Calu3 (cell line): Measurements from ENCODE around the gene CHD5. TPM values are rescaled to one million over a fixed set of nuclear protein-coding genes. Genes with fewer than 3 reads are reported as not detected.

Experiments used
- BruUV-seq: library from RNA; stranded (reverse); fragments of 400-500 nt; replicated peaks from 2 replicates; lab custom pipeline; 2021; lab: Mats Ljungman, UMichigan
- CTCF ChIA-PET: fragments of 300-600 bp; sonication (Branson Sonifier 250); formaldehyde crosslinking; loops from one replicate; lab custom pipeline; 2022; ENCODE audit warnings: antibody characterized with exemption; lab: Charles Lee
- DNase-seq: peaks from one replicate; pipeline ENCODE4 v3.0.0; 2022
- H3K27ac Mint-ChIP-seq: one replicate; pipeline ENCODE4 v1.8.0; 2022; ENCODE audit warnings: mixed read lengths; ENCODE audit not compliant: unreplicated experiment
- H3K27me3 Mint-ChIP-seq: one replicate; pipeline ENCODE4 v1.8.0; 2022; ENCODE audit warnings: mixed read lengths; ENCODE audit not compliant: unreplicated experiment
- H3K36me3 Mint-ChIP-seq: one replicate; pipeline ENCODE4 v1.8.0; 2022; ENCODE audit warnings: mild to moderate bottlenecking, moderate library complexity, mixed read lengths; ENCODE audit not compliant: insufficient read depth, unreplicated experiment
- H3K4me1 Mint-ChIP-seq: one replicate; pipeline ENCODE4 v1.8.0; 2022; ENCODE audit warnings: mild to moderate bottlenecking, low read depth, mixed read lengths; ENCODE audit not compliant: unreplicated experiment
- H3K4me3 Mint-ChIP-seq: one replicate; pipeline ENCODE4 v1.8.0; 2022; ENCODE audit warnings: mild to moderate bottlenecking, low read depth, moderate library complexity, mixed read lengths; ENCODE audit not compliant: unreplicated experiment
- H3K9me3 Mint-ChIP-seq: one replicate; pipeline ENCODE4 v1.8.0; 2022; ENCODE audit warnings: low read depth, mixed read lengths; ENCODE audit not compliant: unreplicated experiment
- CTCF ChIP-seq: fragments of 200-600 bp; IDR thresholded peaks from one replicate; pipeline ENCODE4 v1.8.0; 2022; ENCODE audit warnings: antibody characterized with exemption; ENCODE audit not compliant: unreplicated experiment
- intact Hi-C: fragments of 100-400 bp; cut with micrococcal nuclease; formaldehyde crosslinking; loops from one replicate; pipeline ENCODE4 v1.10.0; 2022; ENCODE audit not compliant: unreplicated experiment
- total RNA-seq: library from RNA; stranded (reverse); gene quantifications from 2 replicates; pipeline ENCODE4 v1.2.3, GENCODE V29; 2022

CHD5 gene
- total RNA-seq, 1 experiment from 2014 or later = 0.28 TPM

- intact Hi-C loops = no loop called here
Measured at GRCh38 chr1:6126028-6126427, 54.1 kb downstream of the CHD5 start.

GRCh38 chr1:6125366-6125765 is 54.8 kb downstream of the CHD5 start:
- Mint-ChIP-seq H3K27me3 (peaks cover 34% of the 10 kb centered on the region), H3K9me3 (no peaks in the 10 kb centered on the region), H3K36me3 (peaks cover 5% of the 10 kb centered on the region), H3K4me1 (peaks cover 7% of the 10 kb centered on the region), H3K4me3 (no peak overlapping the region), H3K27ac (no peak overlapping the region)
- intact Hi-C loops = no loop called here
- CTCF ChIA-PET = no interaction called here
- TF ChIP-seq CTCF = no peak
- no peak for DNase-seq
- BruUV-seq = no TSS peak

More at GRCh38 chr1:6126028-6126427, 54.1 kb downstream of the CHD5 start:
- Mint-ChIP-seq H3K4me1 (peaks cover 7% of the 10 kb centered on the region), H3K36me3 (peaks cover 5% of the 10 kb centered on the region), H3K4me3 (no peak overlapping the region), H3K27me3 (peaks cover 40% of the 10 kb centered on the region), H3K27ac (no peak overlapping the region), H3K9me3 (no peaks in the 10 kb centered on the region)
- CTCF ChIA-PET = no interaction called here
- TF ChIP-seq CTCF = no peak
- no TSS peak for BruUV-seq
- DNase-seq = no peak

- no TSS peak for BruUV-seq
- no peak for DNase-seq
- Mint-ChIP-seq H3K27me3 (peaks cover 29% of the 10 kb centered on the region), H3K4me1 (peaks cover 7% of the 10 kb centered on the region), H3K27ac (no peak overlapping the region), H3K36me3 (peaks cover 5% of the 10 kb centered on the region), H3K4me3 (no peak overlapping the region), H3K9me3 (no peaks in the 10 kb centered on the region)
- intact Hi-C loops = no loop called here
- CTCF ChIA-PET = no interaction called here
- TF ChIP-seq CTCF = no peak
Measured at GRCh38 chr1:6124746-6125365, 55.3 kb downstream of the CHD5 start.

- Mint-ChIP-seq H3K36me3 (peaks cover 5% of the 10 kb centered on the region), H3K27me3 (peaks cover 25% of the 10 kb centered on the region), H3K9me3 (no peaks in the 10 kb centered on the region), H3K4me1 (peaks cover 7% of the 10 kb centered on the region), H3K27ac (no peak overlapping the region), H3K4me3 (no peak overlapping the region)
- no TSS peak for BruUV-seq
- intact Hi-C loops = no loop called here
- DNase-seq = no peak
- CTCF ChIA-PET = no interaction called here
- no peak for TF ChIP-seq CTCF
Measured at GRCh38 chr1:6124341-6124740, 55.8 kb downstream of the CHD5 start.
